SHP77 (cell line): ENCODE data around the gene GGCX.
"Not testable (repeated sequence)": the region's sequence is repeated elsewhere in the genome, so short reads cannot be mapped to it uniquely, and the experiment has no call there.

Source experiments
- DNase-seq, 2 experiments: peaks; one replicate each; lab custom pipeline; 2025; lab: John Stamatoyannopoulos, UW

The GGCX gene

DNA sequence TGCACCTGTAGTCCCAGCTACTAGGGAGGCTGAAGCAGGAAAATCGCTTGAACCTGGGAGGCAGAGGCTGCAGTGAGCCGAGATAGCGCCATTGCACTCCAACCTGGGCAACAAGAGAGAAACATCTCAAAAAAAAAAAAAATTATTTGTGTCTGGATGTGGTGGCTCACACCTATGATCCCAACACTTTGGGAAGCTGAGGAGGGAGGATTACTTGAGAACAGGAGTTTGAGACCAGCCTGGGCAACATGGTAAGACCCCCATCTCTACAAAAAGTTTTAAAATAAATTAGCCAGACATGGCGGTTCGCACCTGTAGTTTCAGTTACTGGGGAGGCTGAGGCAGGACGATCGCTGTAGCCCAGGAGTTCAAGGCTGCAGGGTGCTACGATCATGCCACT lies 14.4 kb upstream of the GGCX start:
- no peak for DNase-seq

DNA sequence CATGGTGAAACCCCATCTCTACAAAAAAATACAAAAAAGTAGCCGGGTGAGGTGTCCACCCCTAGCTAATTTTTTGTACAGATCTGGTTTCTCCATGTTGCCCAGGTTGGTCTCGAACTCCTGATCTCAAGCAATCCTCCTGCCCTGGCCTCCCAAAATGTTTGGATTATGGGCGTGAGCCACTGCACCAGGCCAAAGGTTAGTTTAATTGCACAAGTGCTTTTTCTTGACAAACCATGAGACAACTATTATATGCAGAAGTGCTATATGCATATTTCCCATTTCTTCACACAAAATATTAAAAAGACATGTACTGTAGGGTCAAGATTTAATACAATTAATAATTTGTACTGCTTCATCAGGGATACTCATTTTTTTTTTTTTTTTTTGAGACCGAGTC lies 5.0 kb upstream of the GGCX start:
- no peak for DNase-seq

DNA sequence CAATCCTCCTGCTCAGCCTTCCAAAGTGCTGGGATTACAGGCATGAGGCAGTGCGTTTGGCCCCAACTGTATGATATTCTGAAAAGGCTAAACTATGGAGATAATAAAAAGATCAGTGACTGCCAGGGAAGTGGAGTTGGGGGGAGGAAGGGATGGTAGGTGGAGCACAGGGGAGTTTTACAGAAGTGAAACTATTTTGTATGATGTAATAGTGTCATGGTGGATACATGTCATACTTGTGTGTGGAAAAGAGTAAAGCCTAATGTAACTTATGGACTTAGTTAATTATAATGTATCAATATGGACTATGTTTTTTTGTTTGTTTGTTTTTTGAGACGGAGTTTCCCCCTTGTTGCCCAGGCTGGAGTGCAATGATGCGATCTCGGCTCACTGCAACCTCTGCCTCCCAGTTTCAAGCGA lies 2.9 kb upstream of the GGCX start:
- no peak for DNase-seq

DNA sequence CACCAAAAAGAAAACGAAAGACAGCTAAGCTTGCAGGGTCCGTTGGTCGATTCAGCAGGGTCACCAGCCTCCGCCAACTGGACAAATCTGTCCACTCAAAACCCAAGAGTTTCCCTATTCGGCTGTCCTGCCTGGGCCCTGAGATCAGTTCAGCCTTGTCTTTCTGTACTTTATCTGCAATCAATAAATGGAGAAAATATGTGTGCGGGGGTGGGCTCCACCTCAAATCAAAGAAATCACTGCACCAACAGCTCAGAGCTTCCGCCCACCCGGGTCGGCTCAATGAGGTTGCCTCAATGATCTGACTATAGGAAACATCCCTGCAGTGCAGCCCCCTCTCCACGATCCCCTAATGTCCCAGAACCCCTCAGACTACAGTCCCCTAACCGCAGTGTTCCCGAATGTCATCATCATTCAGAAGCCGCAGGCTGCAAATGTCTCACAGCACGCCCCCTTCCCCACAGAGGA lies 447 bp downstream of the GGCX start:
- no peak for DNase-seq

DNA sequence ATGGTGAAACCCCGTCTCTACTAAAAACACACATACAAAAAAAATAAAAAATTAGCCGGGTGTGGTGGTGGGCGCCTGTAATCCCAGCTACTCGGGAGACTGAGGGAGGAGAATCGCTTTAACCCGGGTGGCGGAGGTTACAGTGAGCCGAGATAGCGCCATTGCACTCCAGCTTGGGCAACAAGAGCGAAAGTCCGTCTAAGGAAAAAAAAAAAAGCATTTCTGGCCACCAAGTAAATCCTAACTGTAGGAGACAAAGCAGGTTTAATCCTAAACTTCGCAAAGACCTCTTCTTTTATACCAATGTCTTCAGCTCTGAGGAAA lies 928 bp downstream of the GGCX start:
- DNase-seq = not testable (repeated sequence)

DNA sequence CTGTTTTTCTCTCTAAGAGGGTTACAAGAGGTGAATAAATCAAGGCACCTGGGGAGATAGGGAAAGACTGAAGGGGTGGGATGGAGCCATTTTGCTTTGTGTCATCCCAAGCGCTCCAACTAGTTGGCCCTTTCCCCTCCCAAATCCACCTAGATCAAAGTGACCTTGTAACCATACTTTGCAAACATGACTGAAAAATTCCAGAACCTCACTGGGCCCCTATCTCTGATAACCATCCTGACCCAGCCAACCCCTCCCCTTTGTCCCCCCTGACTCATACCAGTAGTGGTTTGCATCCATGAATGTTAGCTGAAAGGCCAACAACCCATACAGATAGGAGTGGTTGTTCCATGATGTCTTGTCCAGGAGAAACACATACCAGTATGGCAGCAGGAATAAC lies 3.1 kb downstream of the GGCX start:
- DNase-seq = no peak

DNA sequence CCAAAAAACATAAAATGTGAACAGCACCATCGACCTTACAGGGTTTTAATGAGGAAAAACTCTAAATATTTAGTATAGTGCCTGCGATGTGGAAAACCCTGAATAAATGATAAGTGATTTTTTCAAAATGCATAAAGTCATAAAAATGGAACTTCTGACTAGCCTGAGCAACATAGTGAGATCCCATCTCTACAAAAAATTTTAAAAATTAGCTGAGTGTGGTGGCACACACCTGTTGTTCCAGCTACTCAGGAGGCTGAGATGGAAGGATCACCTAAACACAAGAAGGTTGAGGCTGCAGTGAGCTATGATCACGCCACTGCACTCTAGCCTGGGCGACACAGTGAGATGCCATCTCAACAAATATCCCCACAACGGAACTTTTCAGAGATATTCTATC lies 4.2 kb downstream of the GGCX start:
- no peak for DNase-seq

DNA sequence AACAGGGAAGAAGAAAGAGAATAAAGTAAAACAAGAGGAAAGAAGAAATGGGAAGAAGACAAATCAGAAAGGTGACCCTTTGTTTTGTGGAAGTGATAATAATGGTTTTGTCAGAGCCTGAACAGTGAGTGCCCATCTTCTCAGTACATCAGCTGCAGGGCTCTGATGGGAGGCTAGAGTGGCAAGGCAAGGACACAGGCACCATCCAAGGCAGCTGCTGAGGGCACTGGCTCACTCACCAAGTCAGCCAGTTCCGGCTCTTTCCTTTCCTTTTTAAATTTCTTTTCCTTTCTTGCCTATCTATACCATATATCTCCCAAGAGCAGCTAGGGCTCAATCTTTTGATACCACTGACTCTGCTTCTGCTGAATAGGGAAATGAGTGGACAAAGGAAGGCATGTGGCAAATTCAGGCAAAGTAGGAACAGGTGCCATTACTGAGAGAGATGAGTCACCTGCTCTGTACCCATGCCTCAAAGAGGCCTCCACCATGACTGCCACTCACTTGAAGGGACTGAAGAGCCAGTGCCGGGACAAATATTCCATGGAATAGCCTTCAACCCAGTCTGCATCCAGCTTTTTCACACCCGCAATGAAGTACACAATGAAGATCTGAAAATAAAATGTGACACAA lies 6.2 kb downstream of the GGCX start:
- no peak for DNase-seq

DNA sequence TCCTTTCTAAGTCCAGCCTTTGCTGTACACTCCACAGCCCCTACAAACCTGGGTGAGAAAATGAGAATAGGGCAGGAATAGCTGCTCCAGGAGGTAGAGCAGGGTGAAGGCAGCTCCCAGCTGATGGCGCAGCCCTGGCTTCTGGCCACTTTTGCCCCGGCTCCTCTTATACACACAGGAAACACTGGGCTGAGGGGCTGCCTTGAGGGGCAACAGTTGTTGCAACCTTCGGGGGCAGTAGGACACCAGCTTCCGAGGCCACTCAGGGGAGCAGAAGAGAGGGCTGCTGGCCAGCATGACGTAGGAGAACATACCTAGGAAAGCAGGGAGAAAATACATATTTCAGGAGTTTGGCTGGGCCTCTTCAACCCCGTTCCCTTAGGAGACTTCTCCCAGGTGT lies 8.1 kb downstream of the GGCX start:
- no peak for DNase-seq

DNA sequence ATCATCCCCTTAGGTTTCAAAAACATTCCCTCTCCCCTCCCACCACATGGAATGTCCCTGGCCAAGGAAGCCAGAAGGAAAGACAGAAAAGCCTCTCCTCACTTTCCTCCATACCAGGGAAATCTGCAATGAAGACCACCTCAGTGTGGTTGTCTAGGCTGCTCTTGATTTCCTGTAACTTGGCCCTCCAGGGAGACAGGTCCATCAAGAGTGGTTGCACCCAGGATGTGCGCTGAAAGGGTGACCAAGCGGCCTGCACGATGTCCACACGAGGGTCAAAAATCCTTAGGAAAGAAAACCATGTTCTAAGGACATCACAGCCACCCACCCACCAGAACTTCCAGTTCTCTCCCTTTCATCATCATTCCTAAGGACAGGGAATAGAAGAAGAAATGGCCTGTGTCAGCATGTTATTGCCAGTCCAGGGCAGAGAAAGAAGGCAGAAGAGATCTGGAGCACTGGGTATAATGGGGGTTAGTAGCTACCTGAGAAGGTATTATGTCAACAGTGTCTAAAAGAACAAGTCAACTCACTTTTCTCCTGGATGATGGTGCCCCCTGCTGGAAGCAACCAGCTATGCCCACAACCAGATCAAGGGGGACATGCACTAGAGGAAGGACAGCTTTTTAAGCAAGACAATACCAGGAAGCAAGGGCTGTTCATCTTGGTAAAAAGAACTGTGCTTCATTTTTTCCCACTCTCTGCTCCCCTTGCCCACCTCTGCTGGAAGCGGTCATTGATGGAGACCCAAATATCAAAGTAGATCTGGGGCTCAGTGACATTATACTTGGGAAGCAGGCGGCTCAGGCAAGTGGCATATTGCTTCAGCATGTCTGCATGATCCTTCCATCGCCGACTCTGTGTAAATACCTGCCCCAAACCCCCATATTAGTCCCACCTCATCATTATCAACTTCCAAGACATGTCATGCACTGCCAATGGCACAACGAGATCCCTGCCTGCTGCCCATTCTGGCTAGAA lies 9.3 kb downstream of the GGCX start:
- peak; percentile 48 to 75 for DNase-seq

DNA sequence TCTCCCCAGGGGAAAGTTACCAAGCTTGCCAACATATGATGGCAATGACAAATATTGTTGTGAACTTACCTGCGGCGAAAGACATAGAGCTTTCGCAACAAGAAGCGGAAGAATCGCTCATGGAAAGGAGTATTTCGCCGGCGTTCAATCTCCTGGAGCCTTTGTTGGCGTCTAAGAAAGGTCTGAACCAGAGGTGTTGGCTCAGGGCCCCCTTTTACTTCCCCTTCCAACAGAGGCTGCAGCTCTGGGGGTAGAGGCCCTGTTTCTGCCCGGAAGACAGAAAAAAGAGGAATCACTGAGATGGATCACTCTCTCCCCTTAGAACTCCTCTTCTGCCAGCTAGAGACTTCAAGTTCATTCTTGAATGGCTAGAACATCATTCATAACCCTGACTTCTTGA lies 10.8 kb downstream of the GGCX start:
- no peak for DNase-seq

DNA sequence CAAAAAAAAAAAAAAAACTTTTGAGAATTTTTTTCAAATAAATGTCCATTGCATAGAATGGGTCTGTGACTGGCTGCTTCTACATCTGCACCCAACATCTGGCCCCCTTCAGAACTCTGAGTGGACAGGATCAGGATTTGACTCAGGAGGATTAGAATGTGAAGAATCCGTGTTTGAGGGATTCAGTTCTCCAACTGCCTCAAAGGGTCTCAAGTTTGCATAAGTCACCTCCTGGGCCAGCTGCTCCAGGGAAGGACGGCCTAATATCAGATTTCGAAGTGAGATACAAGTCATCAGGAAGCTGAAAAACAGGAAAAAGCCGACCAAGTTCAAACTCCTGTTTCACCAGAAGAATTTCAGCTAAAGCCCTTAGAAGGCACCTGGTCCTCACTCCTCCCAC lies 11.5 kb downstream of the GGCX start:
- DNase-seq = no peak

DNA sequence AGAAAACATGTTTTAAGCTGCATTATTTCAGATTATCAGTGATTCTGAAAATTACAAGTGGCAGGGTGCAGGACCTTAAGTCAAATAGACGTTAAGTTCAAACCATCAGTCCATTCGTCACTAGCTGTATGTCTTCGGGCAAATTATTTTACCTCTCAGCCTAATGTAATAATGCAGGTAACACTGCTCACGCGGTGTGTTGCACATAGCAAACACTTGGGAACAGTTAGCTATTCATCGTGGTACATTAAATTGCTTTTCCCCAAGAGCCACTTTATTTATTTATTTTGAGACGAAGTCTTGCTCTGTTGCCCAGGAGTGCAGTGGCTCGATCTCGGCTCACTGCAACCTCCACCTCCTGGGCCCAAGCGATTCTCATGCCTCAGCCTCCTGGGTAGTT lies 12.2 kb downstream of the GGCX start:
- DNase-seq = no peak

DNA sequence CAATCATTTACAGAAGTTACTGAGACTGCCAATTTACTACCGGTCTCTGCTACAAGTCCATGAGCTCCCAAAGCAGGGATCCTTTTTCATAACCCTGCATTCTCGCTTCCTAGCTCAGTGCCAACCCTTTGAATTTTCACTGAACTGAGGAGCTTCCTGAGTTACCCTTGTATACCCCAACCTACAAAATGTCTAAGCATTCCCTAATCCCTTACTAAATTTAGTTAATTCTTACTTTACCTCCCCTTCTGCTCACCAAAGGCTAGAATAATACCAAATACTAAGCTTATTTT lies 12.7 kb downstream of the GGCX start:
- DNase-seq = no peak

DNA sequence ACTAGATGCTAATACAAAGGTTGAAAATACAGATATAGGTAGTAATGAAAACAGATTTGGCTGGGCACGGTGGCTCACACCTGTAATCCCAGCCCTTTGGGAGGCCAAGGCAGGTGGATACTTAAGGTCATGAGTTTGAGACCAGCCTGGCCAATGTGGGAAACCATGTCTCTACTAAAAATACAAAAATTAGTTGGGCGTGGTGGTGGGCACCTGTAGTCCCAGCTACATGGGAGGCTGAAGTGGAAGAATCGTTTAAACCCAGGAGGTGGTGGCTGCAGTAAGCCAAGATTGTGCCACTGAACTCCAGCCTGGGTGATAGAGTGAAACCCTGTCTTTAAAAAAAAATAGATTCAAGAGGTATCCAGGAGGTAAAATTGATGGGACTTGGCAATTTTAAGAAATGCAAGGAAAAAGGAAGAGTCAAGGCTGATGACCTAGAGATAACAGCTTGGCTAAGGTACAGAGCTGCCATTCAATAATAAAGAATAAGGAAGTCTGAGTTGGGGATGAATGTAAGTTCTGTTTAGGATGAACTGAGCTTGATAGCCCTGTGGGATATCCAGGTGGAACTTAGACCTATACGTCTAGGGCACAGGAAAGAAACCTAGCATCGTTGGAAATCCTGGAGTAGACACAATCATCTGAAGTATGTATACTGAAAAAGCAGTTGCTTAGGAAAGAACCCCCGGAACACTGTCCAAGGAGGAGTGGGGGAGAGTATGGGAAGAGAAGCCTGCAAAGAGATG lies 13.3 kb downstream of the GGCX start:
- no peak for DNase-seq

DNA sequence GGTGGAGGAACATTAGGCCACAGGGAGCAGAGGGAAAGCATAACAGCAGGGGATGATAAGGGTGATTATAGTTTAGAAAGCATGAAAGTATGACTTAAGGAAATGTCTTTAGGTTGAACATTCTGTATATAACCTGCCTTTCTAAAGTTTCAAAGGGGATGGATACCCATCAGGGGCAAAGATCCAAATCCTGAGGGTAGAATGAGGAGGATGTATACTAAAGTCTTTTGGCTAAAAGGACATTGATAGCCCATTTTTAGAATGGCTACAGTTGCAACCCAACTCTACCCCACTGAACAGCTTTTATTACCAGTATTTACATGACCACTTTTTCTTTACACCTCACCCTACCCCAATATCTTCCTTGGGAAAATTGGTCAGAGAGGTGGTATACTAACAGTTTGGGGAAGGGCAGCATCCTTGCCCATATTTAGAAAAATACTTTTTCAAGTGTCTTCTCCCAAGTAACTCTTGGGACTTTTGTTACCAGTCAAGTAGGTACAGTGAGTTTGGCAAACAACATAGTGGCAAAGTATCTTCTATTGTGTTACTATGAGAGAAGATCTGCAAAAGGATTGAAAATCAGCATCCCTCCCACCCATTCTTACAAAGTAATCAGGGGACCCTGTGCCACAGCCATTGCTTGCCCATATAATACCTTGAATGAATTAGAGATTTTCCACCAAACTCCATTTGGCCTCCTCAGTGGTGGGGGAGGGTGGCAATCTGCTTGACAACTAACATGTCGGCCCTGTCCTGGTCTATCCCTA lies 14.0 kb downstream of the GGCX start:
- DNase-seq = no peak

DNA sequence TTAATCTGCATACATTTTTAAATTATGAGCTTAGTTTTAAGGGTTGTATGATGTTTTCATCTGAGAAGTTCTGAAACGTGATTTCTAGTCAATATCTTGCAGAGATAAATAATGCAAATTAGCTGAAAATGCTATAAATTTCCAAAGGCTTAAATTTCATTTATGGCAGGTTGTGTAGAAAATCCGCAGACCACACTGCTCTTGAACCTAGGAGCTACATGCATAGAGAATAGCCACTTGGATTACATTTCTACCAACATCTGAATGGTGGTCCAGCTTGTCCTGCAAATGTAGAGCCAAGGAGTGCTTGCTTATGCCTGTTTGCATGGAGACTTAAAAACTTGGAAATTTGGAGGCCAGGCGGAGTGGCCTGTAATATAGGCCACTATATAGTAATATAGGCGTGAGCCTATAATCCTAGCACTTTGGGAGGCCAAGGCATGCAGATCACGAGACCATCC lies 15.5 kb downstream of the GGCX start:
- DNase-seq = no peak

DNA sequence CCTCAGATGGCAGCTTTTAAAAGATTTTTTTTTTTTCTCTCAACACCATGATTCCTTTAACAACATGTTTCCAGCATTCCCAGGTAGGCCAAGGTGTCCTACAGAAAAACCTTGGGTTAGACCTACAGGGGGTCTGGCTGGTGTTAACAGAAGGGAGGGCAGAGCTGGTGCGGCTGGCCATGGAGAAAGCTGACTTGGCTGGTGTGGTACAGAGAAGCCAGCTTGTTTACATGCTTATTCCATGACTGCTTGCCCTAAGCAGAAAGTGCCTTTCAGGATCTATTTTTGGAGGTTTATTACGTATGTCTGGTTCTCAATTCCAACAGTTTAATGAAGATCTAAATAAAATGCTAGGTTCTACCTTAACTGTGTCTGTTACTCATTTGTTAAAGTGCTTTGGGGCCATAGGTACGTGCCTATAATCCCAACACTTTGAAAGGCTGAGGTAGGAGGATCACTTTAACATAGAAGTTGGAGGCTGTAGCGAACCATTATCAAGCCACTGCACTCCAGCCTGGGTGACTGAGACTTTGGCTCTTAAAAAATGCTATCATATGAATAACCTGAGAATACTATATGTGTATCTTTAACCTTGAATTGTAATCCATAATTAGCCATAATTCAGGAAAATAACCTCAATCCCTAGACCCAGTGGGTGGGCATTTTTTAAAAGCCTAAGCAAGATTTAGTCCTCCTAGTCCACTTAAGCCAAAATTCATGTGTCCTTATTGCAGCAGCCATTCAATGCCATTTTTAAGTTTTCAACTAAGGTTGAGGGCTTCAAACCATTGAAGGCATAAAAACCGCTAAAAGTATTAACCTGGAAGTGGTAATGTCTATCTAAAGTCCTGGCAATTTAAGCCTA lies 16.1 kb downstream of the GGCX start:
- DNase-seq = not testable (repeated sequence)

DNA sequence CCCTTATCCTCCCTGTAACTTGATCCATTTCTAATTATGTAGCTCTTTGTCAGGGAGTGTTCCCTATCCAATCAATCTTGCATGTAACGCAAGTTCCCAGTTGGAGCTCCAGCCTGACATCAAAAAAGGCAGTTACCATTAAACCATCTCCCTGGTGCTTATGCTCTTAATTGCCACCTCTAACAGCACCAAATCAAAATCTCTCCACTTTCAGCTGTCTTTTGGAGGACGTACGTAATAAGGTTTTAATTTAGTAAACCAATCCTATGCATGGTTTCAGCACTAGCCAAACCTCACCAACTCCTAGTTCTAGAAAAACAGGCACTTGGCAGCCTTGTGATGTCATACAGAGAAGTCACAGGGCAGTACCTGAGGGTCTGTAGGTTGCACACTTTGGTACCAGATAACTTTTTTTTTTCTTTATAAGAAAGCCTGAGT lies 17.0 kb downstream of the GGCX start:
- DNase-seq = not testable (repeated sequence)

DNA sequence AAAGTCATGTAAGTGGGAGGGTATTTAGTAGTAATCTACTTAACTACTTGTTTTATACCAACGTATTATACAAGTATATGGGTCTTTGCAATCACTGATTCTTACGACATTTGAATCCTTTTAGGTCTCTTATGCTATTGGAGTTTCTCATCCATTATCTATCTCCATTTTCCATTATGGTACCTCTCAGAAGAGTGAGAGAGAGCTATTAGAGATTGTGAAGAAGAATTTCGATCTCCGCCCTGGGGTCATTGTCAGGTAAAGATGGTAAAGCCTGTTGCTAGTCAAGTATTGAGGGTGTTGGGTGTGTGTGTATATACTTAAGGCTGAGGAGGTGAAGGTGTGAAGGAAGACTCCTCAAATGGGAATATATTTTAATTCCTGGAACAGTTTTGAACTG lies 18.5 kb downstream of the GGCX start:
- DNase-seq = no peak
